ENCODE measurements around the gene HEPHL1. TPM values are rescaled to one million over a fixed set of nuclear protein-coding genes. Genes with fewer than 3 reads are reported as not detected.

HEPHL1 gene
- polyA plus RNA-seq, 3 donors = not detected

GRCh38 chr11:94127638-94128037 lies 106.5 kb downstream of the HEPHL1 start:
- peaks cover 36 to 44% of the 10 kb centered on the region in 2 donors for H3K4me1 ChIP-seq (ENCODE audit: control insufficient read depth in 1 of 2, insufficient read depth in 2 of 2, low read length in 2 of 2)

DNA sequence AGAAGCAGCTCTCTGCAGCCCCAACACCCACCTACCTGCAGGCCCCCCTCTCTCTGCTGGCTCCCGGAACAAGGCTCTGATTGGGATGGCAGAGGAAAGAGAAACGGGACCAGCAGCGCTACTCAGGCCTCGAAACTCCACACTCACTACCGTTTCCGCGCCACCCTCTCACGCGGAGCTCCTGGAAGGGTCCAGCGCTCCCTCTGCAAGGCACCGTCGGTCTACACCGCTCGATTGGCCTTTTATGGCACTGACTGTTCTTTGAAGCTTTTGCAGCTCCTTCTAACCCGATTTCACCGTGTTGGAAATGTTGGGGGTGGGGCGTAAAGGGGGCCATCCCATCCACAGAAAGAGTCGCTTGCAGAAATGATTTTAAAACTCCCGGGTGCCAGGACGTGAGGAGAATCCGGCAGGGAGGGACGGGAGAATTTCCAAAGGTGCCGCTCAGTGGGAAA lies 107.2 kb downstream of the HEPHL1 start:
- Histone ChIP-seq H3K4me3 (replicated peaks in 1 of 3; ENCODE audit: low read depth in 2 of 3, low read length in 3 of 3) (peak overlapping the region; percentile 55 to 97 (median 88)), H3K36me3 (replicated peaks in 1 of 2; ENCODE audit: control insufficient read depth in 1 of 2, insufficient read depth in 2 of 2, low read length in 2 of 2) (no peaks in the 10 kb centered on the region), H3K4me1 (ENCODE audit: control insufficient read depth in 1 of 2, insufficient read depth in 2 of 2, low read length in 2 of 2) (peaks cover 41 to 51% of the 10 kb centered on the region in 2 donors), H3K79me2 (ENCODE audit: insufficient read depth, low read length) (peaks cover 42% of the 10 kb centered on the region), H3K27me3 (ENCODE audit: control insufficient read depth in 2 of 2, insufficient read depth in 2 of 2, low read length in 2 of 2) (no peaks in the 10 kb centered on the region), H3K27ac (ENCODE audit: low read depth in 1 of 2, low read length in 2 of 2) (peak overlapping the region; percentile 90 to 96), H4K20me1 (ENCODE audit: insufficient read depth, low read length) (peaks cover 40% of the 10 kb centered on the region), H2AFZ (ENCODE audit: insufficient read depth, low read depth, low read length, poor library complexity, severe bottlenecking) (peak overlapping the region; percentile 91), H3K4me2 (replicated peaks; ENCODE audit: extremely low read depth, low read length, poor library complexity, severe bottlenecking) (peak overlapping the region; percentile 87), H3K9ac (ENCODE audit: insufficient read depth, low read length, poor library complexity, severe bottlenecking) (peak overlapping the region; percentile 92), H3K9me3 (replicated peaks in 1 of 2; ENCODE audit: control insufficient read depth in 1 of 2, insufficient read depth in 1 of 2, low read length in 2 of 2) (peaks cover 0 to 6% of the 10 kb centered on the region in 2 donors)
- Mint-ChIP-seq H3K27ac (peak overlapping the region in 6 of 7 donors; percentile 78 to 96 (median 90)), H3K36me3 (peaks cover 0 to 5% of the 10 kb centered on the region in 2 donors), H3K9me3 (peaks cover 4 to 16% (median 14%) of the 10 kb centered on the region in 7 donors), H3K4me1 (peaks cover 20% of the 10 kb centered on the region), H3K4me3 (no peak overlapping the region), H3K27me3 (ENCODE audit: low read depth in 3 of 3) (peaks cover 0 to 6% (median 2%) of the 10 kb centered on the region in 3 donors)
- TF ChIP-seq, protein P1, sequence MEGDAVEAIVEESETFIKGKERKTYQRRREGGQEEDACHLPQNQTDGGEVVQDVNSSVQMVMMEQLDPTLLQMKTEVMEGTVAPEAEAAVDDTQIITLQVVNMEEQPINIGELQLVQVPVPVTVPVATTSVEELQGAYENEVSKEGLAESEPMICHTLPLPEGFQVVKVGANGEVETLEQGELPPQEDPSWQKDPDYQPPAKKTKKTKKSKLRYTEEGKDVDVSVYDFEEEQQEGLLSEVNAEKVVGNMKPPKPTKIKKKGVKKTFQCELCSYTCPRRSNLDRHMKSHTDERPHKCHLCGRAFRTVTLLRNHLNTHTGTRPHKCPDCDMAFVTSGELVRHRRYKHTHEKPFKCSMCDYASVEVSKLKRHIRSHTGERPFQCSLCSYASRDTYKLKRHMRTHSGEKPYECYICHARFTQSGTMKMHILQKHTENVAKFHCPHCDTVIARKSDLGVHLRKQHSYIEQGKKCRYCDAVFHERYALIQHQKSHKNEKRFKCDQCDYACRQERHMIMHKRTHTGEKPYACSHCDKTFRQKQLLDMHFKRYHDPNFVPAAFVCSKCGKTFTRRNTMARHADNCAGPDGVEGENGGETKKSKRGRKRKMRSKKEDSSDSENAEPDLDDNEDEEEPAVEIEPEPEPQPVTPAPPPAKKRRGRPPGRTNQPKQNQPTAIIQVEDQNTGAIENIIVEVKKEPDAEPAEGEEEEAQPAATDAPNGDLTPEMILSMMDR (IDR thresholded peaks at IDR 0.05) = no peak
- intact Hi-C loops (cut with micrococcal nuclease) = no loop called here
- WGBS (ENCODE audit: insufficient coverage) = 0% methylated on average over 15 of the region's 23 CpGs
- no peak for DNase-seq

More at GRCh38 chr11:94127638-94128037, 106.5 kb downstream of the HEPHL1 start:
- Histone ChIP-seq H3K36me3 (replicated peaks in 1 of 2; ENCODE audit: control insufficient read depth in 1 of 2, insufficient read depth in 2 of 2, low read length in 2 of 2) (no peaks in the 10 kb centered on the region), H3K4me3 (replicated peaks in 1 of 3; ENCODE audit: low read depth in 2 of 3, low read length in 3 of 3) (peak overlapping the region in 1 of 3 experiments; percentile 97), H3K27ac (ENCODE audit: low read depth in 1 of 2, low read length in 2 of 2) (peak overlapping the region in 1 of 2 donors; percentile 96), H2AFZ (ENCODE audit: insufficient read depth, low read depth, low read length, poor library complexity, severe bottlenecking) (peak overlapping the region; percentile 91), H3K27me3 (ENCODE audit: control insufficient read depth in 2 of 2, insufficient read depth in 2 of 2, low read length in 2 of 2) (no peaks in the 10 kb centered on the region), H3K4me2 (replicated peaks; ENCODE audit: extremely low read depth, low read length, poor library complexity, severe bottlenecking) (peak overlapping the region; percentile 87), H3K9ac (ENCODE audit: insufficient read depth, low read length, poor library complexity, severe bottlenecking) (peak overlapping the region; percentile 92), H3K79me2 (ENCODE audit: insufficient read depth, low read length) (peaks cover 35% of the 10 kb centered on the region), H4K20me1 (ENCODE audit: insufficient read depth, low read length) (peaks cover 34% of the 10 kb centered on the region), H3K9me3 (replicated peaks in 1 of 2; ENCODE audit: control insufficient read depth in 1 of 2, insufficient read depth in 1 of 2, low read length in 2 of 2) (peaks cover 0 to 6% of the 10 kb centered on the region in 2 donors)
- Mint-ChIP-seq H3K4me1 (peaks cover 14% of the 10 kb centered on the region), H3K4me3 (no peak overlapping the region), H3K9me3 (peaks cover 4 to 19% (median 14%) of the 10 kb centered on the region in 7 donors), H3K27me3 (ENCODE audit: low read depth in 3 of 3) (peaks cover 0 to 6% (median 2%) of the 10 kb centered on the region in 3 donors), H3K27ac (peak overlapping the region in 5 of 7 donors; percentile 2 to 96 (median 86)), H3K36me3 (no peaks in the 10 kb centered on the region)
- DNase-seq = peak; percentile 15 to 47 (median 26)
- intact Hi-C loops (cut with micrococcal nuclease) = no loop called here
- TF ChIP-seq, protein P1 (IDR thresholded peaks at IDR 0.05) = no peak

All from CD14-positive monocyte (primary cell).